Fibroblast of lung (primary cell): Measurements from ENCODE around the gene ALG12.

Experiments used
- CTCF ChIP-seq, 2 donors: IDR thresholded peaks in 1 of 2; conservative IDR thresholded peaks in 1 of 2; 1 replicate in 1 of 2; 2 replicates in 1 of 2; pipeline ENCODE4 v1.5.1; 2011 to 2012; ENCODE audit warnings: low read length in 2 of 2, control low read depth in 1 of 2, inconsistent platforms in 1 of 2, low read depth in 1 of 2, mild to moderate bottlenecking in 1 of 2
- EZH2 ChIP-seq: IDR thresholded peaks from 2 replicates; pipeline ENCODE4 v1.5.1; 2012; ENCODE audit warnings: low read length, control low read depth, mild to moderate bottlenecking; ENCODE audit errors: missing control alignments

- TF ChIP-seq CTCF (conservative IDR thresholded peaks at IDR 0.05 in 1 of 2, IDR thresholded peaks at IDR 0.05 in 1 of 2; ENCODE audit: low read depth in 1 of 2, low read length in 2 of 2) (no peak), EZH2 (no peak)
Measured at GRCh38 chr22:49921508-49922278, 3.5 kb upstream of the ALG12 start.
